ENCODE data around the gene WDR62. TPM values are rescaled to one million over a fixed set of nuclear protein-coding genes. Genes with fewer than 3 reads are reported as not detected.

Gene WDR62
- total RNA-seq, 4 donors from 2014 or later = 0.78 to 1.8 (median 0.84) TPM

GRCh38 chr19:36019061-36019670, 35.5 kb upstream of the WDR62 start:
- 92 to 93% methylated on average over 21 to 22 of the region's 22 CpGs for WGBS, 2 donors
- H3K27me3 ChIP-seq = no peaks in the 10 kb centered on the region
- H3K36me3 ChIP-seq = no peaks in the 10 kb centered on the region
- no peak for DNase-seq
- TF ChIP-seq CTCF (IDR thresholded peaks at IDR 0.05) = no peak
- TF ChIP-seq POLR2A (IDR thresholded peaks at IDR 0.05) = no peak
- no peak overlapping the region for H3K27ac ChIP-seq
- intact Hi-C loops (cut with DNase I) = no loop called here
- H3K4me1 ChIP-seq = peaks cover 5 to 6% of the 10 kb centered on the region in 2 donors
- no peak overlapping the region for H3K4me3 ChIP-seq (replicated peaks in 1 of 3)
- H3K9me3 ChIP-seq = no peaks in the 10 kb centered on the region

GRCh38 chr19:36023432-36023831, 31.3 kb upstream of the WDR62 start:
- WGBS, 2 donors = 93 to 97% methylated on average over 5 of the region's 5 CpGs
- H3K36me3 ChIP-seq = no peaks in the 10 kb centered on the region
- H3K4me1 ChIP-seq = no peaks in the 10 kb centered on the region
- no peak for DNase-seq
- TF ChIP-seq POLR2A (IDR thresholded peaks at IDR 0.05) = no peak
- H3K9me3 ChIP-seq = no peaks in the 10 kb centered on the region
- H3K27ac ChIP-seq = no peak overlapping the region
- intact Hi-C loops (cut with DNase I) = no loop called here
- H3K27me3 ChIP-seq = no peaks in the 10 kb centered on the region
- H3K4me3 ChIP-seq (replicated peaks in 1 of 3) = no peak overlapping the region

DNA sequence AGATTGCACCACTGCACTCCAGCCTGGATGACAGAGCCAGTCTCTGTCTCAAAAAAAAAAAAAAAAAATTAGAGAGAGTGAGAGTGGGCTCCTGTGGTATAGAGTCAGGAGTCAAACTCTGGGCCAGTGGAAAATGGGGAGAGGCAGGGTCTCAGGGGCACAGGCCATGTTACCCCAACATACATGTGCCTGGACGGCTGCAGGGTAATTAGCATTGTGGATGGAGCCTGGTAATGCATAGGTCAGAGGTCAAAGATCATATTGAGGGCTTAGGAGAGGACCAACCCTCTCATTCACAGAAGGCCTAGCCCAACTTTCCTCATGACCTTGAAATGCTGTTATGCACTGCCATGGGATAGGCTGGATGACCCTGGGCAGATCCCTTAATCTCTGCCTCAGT, 29.2 kb upstream of the WDR62 start:
- Histone ChIP-seq H3K4me1 (no peaks in the 10 kb centered on the region), H3K27me3 (no peaks in the 10 kb centered on the region), H3K4me3 (replicated peaks in 1 of 3) (no peak overlapping the region), H3K9me3 (no peaks in the 10 kb centered on the region), H3K36me3 (no peaks in the 10 kb centered on the region), H3K27ac (no peak overlapping the region)
- TF ChIP-seq POLR2A (IDR thresholded peaks at IDR 0.05) (no peak), CTCF (IDR thresholded peaks at IDR 0.05) (no peak)
- DNase-seq = no peak
- intact Hi-C loops (cut with DNase I) = no loop called here
- 73 to 77% methylated on average over 1 of the region's 1 CpG for WGBS, 2 donors

GRCh38 chr19:36026091-36026876, 28.4 kb upstream of the WDR62 start:
- H3K27ac ChIP-seq = no peak overlapping the region
- no peak for DNase-seq
- intact Hi-C loops (cut with DNase I) = no loop called here

DNA sequence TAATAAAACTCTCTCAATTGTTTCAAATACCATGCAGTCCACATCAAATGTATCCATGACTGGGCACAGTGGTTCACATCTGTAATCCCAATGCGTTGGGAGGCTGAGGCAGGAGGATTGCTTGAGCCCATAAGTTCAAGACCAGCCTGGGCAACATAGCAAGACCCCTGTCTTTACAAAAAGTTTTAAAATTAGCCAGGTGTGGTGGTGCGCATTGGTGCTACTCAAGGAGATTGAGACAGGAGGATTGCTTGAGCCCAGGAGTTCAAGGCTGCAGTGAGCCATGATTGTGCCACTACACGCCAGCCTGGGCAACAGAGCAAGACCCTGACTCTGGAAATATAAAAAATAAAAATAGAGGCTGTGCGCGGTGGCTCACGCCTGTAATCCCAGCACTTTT, 27.0 kb upstream of the WDR62 start:
- no peak for TF ChIP-seq CTCF (IDR thresholded peaks at IDR 0.05)
- no peak for TF ChIP-seq POLR2A (IDR thresholded peaks at IDR 0.05)
- peaks cover 4 to 7% of the 10 kb centered on the region in 2 donors for H3K4me1 ChIP-seq
- no peaks in the 10 kb centered on the region for H3K27me3 ChIP-seq
- no peak for DNase-seq
- H3K9me3 ChIP-seq = no peaks in the 10 kb centered on the region
- intact Hi-C loops (cut with DNase I) = no loop called here
- H3K36me3 ChIP-seq = no peaks in the 10 kb centered on the region
- H3K4me3 ChIP-seq (replicated peaks in 1 of 3) = no peak overlapping the region
- WGBS, 2 donors = 95 to 96% methylated on average over 6 of the region's 6 CpGs
- H3K27ac ChIP-seq = no peak overlapping the region

More at GRCh38 chr19:36026091-36026876, 28.4 kb upstream of the WDR62 start:
- TF ChIP-seq CTCF (IDR thresholded peaks at IDR 0.05) = no peak
- no peak for TF ChIP-seq POLR2A (IDR thresholded peaks at IDR 0.05)
- H3K27me3 ChIP-seq = no peaks in the 10 kb centered on the region
- no peaks in the 10 kb centered on the region for H3K36me3 ChIP-seq
- H3K4me1 ChIP-seq = no peaks in the 10 kb centered on the region
- WGBS, 2 donors = 94 to 95% methylated on average over 46 to 49 of the region's 49 CpGs
- H3K9me3 ChIP-seq = no peaks in the 10 kb centered on the region
- H3K4me3 ChIP-seq (replicated peaks in 1 of 3) = no peak overlapping the region
